MM.1S (cell line): ENCODE measurements around the gene CREB5.

Source experiments
- DNase-seq: peaks from one replicate; pipeline ENCODE4 v3.0.0-alpha.2; 2015
- H2AFZ ChIP-seq: fragments of 300-600 bp; sonication (generic); 2 replicates; pipeline ENCODE4 v1.6.0; 2016; ENCODE audit warnings: antibody characterized with exemption, low read length
- H3F3A ChIP-seq: fragments of 300-600 bp; sonication (generic); 2 replicates; pipeline ENCODE4 v1.6.1; 2016; ENCODE audit warnings: mild to moderate bottlenecking, antibody characterized with exemption, low read length, moderate library complexity, mixed read lengths; ENCODE audit not compliant: insufficient read depth
- H3K27ac ChIP-seq: fragments of 300-600 bp; sonication (generic); 2 replicates; pipeline ENCODE4 v1.5.1; 2016; ENCODE audit warnings: mild to moderate bottlenecking, low read length
- H3K27me3 ChIP-seq: fragments of 300-600 bp; sonication (generic); replicated peaks from 2 replicates; pipeline ENCODE4 v1.6.0; 2016; ENCODE audit warnings: low read length; ENCODE audit not compliant: insufficient read depth
- H3K36me3 ChIP-seq: fragments of 300-600 bp; sonication (generic); replicated peaks from 2 replicates; pipeline ENCODE4 v1.6.1; 2016; ENCODE audit warnings: mild to moderate bottlenecking, low read length, mixed read lengths; ENCODE audit not compliant: insufficient read depth
- H3K4me1 ChIP-seq: fragments of 300-600 bp; sonication (generic); 2 replicates; pipeline ENCODE4 v1.6.1; 2016; ENCODE audit warnings: low read length, mixed read lengths
- H3K4me2 ChIP-seq: fragments of 300-600 bp; sonication (generic); 2 replicates; pipeline ENCODE4 v1.6.0; 2016; ENCODE audit warnings: low read depth, low read length
- H3K4me3 ChIP-seq: fragments of 300-600 bp; sonication (generic); 2 replicates; pipeline ENCODE4 v1.5.1; 2016; ENCODE audit warnings: low read length, mixed read lengths
- H3K79me2 ChIP-seq: fragments of 300-600 bp; sonication (generic); 2 replicates; pipeline ENCODE4 v1.6.1; 2016; ENCODE audit warnings: mixed run types, low read length, mixed read lengths
- H3K9ac ChIP-seq: fragments of 300-600 bp; sonication (generic); 2 replicates; pipeline ENCODE4 v1.6.1; 2016; ENCODE audit warnings: low read length, mixed read lengths
- H3K9me2 ChIP-seq: fragments of 300-600 bp; sonication (generic); replicated peaks from 2 replicates; pipeline ENCODE4 v1.6.1; 2016; ENCODE audit warnings: mild to moderate bottlenecking, low read length, mixed read lengths; ENCODE audit not compliant: insufficient read depth
- H3K9me3 ChIP-seq: fragments of 300-600 bp; sonication (generic); replicated peaks from 2 replicates; pipeline ENCODE4 v1.6.1; 2016; ENCODE audit warnings: mild to moderate bottlenecking, low read length, mixed read lengths; ENCODE audit not compliant: insufficient read depth
- H4K20me1 ChIP-seq: fragments of 300-600 bp; sonication (generic); 2 replicates; pipeline ENCODE4 v1.6.1; 2016; ENCODE audit warnings: mild to moderate bottlenecking, low read length, moderate library complexity, mixed read lengths; ENCODE audit not compliant: insufficient read depth
- CTCF ChIP-seq: fragments of 300-600 bp; sonication (generic); IDR thresholded peaks from 2 replicates; pipeline ENCODE4 v1.5.1; 2016; ENCODE audit warnings: antibody characterized with exemption, low read length, mixed read lengths
- EZH2 ChIP-seq: fragments of 300-600 bp; sonication (generic); optimal IDR thresholded peaks from 2 replicates; pipeline ENCODE3; 2017; ENCODE audit warnings: low read depth, mild to moderate bottlenecking, antibody characterized with exemption, low read length, mixed read lengths
- EZH2phosphoT487 ChIP-seq: fragments of 300-600 bp; sonication (generic); IDR thresholded peaks from 2 replicates; pipeline ENCODE4 v1.6.1; 2018; ENCODE audit warnings: antibody characterized with exemption, low read length

CREB5 gene

GRCh38 chr7:28771906-28772622 lies 359.7 kb downstream of the CREB5 start:
- no peaks in the 10 kb centered on the region for H4K20me1 ChIP-seq
- no peaks in the 10 kb centered on the region for H3K4me1 ChIP-seq
- no peak overlapping the region for H2AFZ ChIP-seq

GRCh38 chr7:28773423-28774145 lies 361.3 kb downstream of the CREB5 start:
- H3K4me1 ChIP-seq, result no peaks in the 10 kb centered on the region
- H3K36me3 ChIP-seq, result no peaks in the 10 kb centered on the region
- no peaks in the 10 kb centered on the region for H3K9me3 ChIP-seq
- H3K27me3 ChIP-seq, result no peaks in the 10 kb centered on the region
- no peak for DNase-seq
- H3K4me2 ChIP-seq, result no peak overlapping the region
- H3K9ac ChIP-seq, result no peak overlapping the region
- H3K4me3 ChIP-seq, result no peak overlapping the region
- no peak overlapping the region for H3K27ac ChIP-seq
- no peaks in the 10 kb centered on the region for H3K9me2 ChIP-seq
- H4K20me1 ChIP-seq, result no peaks in the 10 kb centered on the region
- H3F3A ChIP-seq, result no peaks in the 10 kb centered on the region
- no peak overlapping the region for H2AFZ ChIP-seq
- TF ChIP-seq CTCF (no peak), EZH2phosphoT487 (no peak), EZH2 (no peak)
- no peaks in the 10 kb centered on the region for H3K79me2 ChIP-seq

More at GRCh38 chr7:28771906-28772622, 359.7 kb downstream of the CREB5 start:
- no peaks in the 10 kb centered on the region for H3K36me3 ChIP-seq
- H3K4me3 ChIP-seq, result no peak overlapping the region
- no peaks in the 10 kb centered on the region for H3K9me3 ChIP-seq
- no peak for DNase-seq
- TF ChIP-seq EZH2phosphoT487 (no peak), EZH2 (no peak), CTCF (no peak)
- no peak overlapping the region for H3K27ac ChIP-seq
- no peaks in the 10 kb centered on the region for H3K79me2 ChIP-seq
- no peaks in the 10 kb centered on the region for H3K9me2 ChIP-seq
- H3K27me3 ChIP-seq, result no peaks in the 10 kb centered on the region
- no peak overlapping the region for H3K9ac ChIP-seq
- no peak overlapping the region for H3K4me2 ChIP-seq
- H3F3A ChIP-seq, result no peaks in the 10 kb centered on the region

GRCh38 chr7:28774261-28774988 lies 362.1 kb downstream of the CREB5 start:
- no peak for DNase-seq
- Histone ChIP-seq H3K27ac (no peak overlapping the region), H3K9ac (no peak overlapping the region), H3K4me1 (no peaks in the 10 kb centered on the region), H3F3A (no peaks in the 10 kb centered on the region), H3K4me2 (no peak overlapping the region), H3K79me2 (no peaks in the 10 kb centered on the region), H3K9me3 (no peaks in the 10 kb centered on the region), H3K36me3 (no peaks in the 10 kb centered on the region), H3K9me2 (no peaks in the 10 kb centered on the region), H2AFZ (no peak overlapping the region), H3K27me3 (no peaks in the 10 kb centered on the region), H4K20me1 (no peaks in the 10 kb centered on the region), H3K4me3 (no peak overlapping the region)
- TF ChIP-seq EZH2phosphoT487 (no peak), EZH2 (no peak), CTCF (no peak)
